Parathyroid adenoma (tissue), 2 donors: Measurements from ENCODE around the gene AOX1.

Experiments used
- H2AFZ ChIP-seq: fragments of 300-600 bp; sonication (generic); one replicate; pipeline ENCODE4 v1.7.0; 2017; ENCODE audit warnings: antibody characterized with exemption, mild to moderate bottlenecking
- H3K27ac ChIP-seq: fragments of 300-600 bp; sonication (generic); one replicate; pipeline ENCODE4 v1.7.0; 2017
- H3K27me3 ChIP-seq: fragments of 300-600 bp; sonication (generic); one replicate; pipeline ENCODE4 v1.7.0; 2017; ENCODE audit warnings: low read length; ENCODE audit not compliant: control insufficient read depth, insufficient read depth
- H3K36me3 ChIP-seq: fragments of 300-600 bp; sonication (generic); one replicate; pipeline ENCODE4 v1.7.0; 2017; ENCODE audit warnings: low read length; ENCODE audit not compliant: control insufficient read depth, insufficient read depth
- H3K4me1 ChIP-seq: fragments of 300-600 bp; sonication (generic); one replicate; pipeline ENCODE4 v1.7.0; 2017; ENCODE audit warnings: control low read depth
- H3K4me2 ChIP-seq: fragments of 300-600 bp; sonication (generic); one replicate; pipeline ENCODE4 v1.7.0; 2017; ENCODE audit warnings: low read length
- H3K4me3 ChIP-seq: fragments of 300-600 bp; sonication (generic); one replicate; pipeline ENCODE4 v1.7.0; 2017; ENCODE audit warnings: low read depth, low read length
- H3K79me2 ChIP-seq: fragments of 300-600 bp; sonication (generic); one replicate; pipeline ENCODE4 v1.7.0; 2017; ENCODE audit warnings: control low read depth
- H3K9ac ChIP-seq: fragments of 300-600 bp; sonication (generic); one replicate; pipeline ENCODE4 v1.7.0; 2017; ENCODE audit warnings: mild to moderate bottlenecking
- H3K9me3 ChIP-seq: fragments of 300-600 bp; sonication (generic); one replicate; pipeline ENCODE4 v1.7.0; 2017; ENCODE audit warnings: low read length; ENCODE audit not compliant: control insufficient read depth
- TF ChIP-seq, protein P1 (sequence below): fragments of 300-600 bp; sonication (generic); IDR thresholded peaks from one replicate; pipeline ENCODE4 v1.7.0; 2017; ENCODE audit warnings: antibody characterized with exemption, mild to moderate bottlenecking
- donor health status: primary hyperparathyroidism.

Gene AOX1

GRCh38 chr2:200661477-200661876 lies 75.7 kb downstream of the AOX1 start:
- Histone ChIP-seq H3K9me3 (no peaks in the 10 kb centered on the region), H3K4me1 (no peaks in the 10 kb centered on the region), H3K27me3 (no peaks in the 10 kb centered on the region), H3K9ac (no peak overlapping the region), H2AFZ (no peak overlapping the region), H3K36me3 (no peaks in the 10 kb centered on the region), H3K4me2 (no peak overlapping the region), H3K27ac (no peak overlapping the region), H3K4me3 (no peak overlapping the region), H3K79me2 (no peaks in the 10 kb centered on the region)
- TF ChIP-seq, protein P1, sequence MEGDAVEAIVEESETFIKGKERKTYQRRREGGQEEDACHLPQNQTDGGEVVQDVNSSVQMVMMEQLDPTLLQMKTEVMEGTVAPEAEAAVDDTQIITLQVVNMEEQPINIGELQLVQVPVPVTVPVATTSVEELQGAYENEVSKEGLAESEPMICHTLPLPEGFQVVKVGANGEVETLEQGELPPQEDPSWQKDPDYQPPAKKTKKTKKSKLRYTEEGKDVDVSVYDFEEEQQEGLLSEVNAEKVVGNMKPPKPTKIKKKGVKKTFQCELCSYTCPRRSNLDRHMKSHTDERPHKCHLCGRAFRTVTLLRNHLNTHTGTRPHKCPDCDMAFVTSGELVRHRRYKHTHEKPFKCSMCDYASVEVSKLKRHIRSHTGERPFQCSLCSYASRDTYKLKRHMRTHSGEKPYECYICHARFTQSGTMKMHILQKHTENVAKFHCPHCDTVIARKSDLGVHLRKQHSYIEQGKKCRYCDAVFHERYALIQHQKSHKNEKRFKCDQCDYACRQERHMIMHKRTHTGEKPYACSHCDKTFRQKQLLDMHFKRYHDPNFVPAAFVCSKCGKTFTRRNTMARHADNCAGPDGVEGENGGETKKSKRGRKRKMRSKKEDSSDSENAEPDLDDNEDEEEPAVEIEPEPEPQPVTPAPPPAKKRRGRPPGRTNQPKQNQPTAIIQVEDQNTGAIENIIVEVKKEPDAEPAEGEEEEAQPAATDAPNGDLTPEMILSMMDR, result no peak

DNA sequence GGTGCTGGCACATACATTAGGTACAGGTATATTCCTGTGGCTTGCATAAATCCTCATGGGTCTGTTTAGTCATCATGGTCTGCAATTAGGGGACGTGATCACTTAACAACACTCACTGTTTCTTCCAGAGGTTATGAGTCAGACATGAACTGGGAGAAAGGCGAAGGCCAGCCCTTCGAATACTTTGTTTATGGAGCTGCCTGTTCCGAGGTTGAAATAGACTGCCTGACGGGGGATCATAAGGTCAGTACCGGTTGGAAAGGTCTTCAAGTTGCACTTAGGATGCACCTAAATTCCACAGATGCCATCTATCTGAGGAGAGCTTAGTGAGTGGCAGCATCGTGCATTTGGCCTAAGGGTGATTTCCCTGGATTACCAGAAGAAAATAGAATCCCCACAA lies 76.9 kb downstream of the AOX1 start:
- TF ChIP-seq, protein P1, result no peak
- Histone ChIP-seq H3K4me1 (no peaks in the 10 kb centered on the region), H2AFZ (no peak overlapping the region)

GRCh38 chr2:200664770-200665494 lies 79.1 kb downstream of the AOX1 start:
- Histone ChIP-seq H2AFZ (no peak overlapping the region), H3K9ac (no peak overlapping the region), H3K4me2 (no peak overlapping the region), H3K36me3 (no peaks in the 10 kb centered on the region), H3K4me1 (no peaks in the 10 kb centered on the region), H3K79me2 (no peaks in the 10 kb centered on the region), H3K27me3 (no peaks in the 10 kb centered on the region), H3K9me3 (no peaks in the 10 kb centered on the region), H3K4me3 (no peak overlapping the region), H3K27ac (no peak overlapping the region)
- TF ChIP-seq, protein P1, result no peak

More for the DNA sequence above, 76.9 kb downstream of the AOX1 start:
- no peaks in the 10 kb centered on the region for H3K9me3 ChIP-seq
- no peaks in the 10 kb centered on the region for H3K27me3 ChIP-seq
- no peak overlapping the region for H3K4me3 ChIP-seq
- no peak overlapping the region for H3K4me2 ChIP-seq
- H3K9ac ChIP-seq, result no peak overlapping the region
- no peaks in the 10 kb centered on the region for H3K79me2 ChIP-seq
- H3K36me3 ChIP-seq, result no peaks in the 10 kb centered on the region
- no peak overlapping the region for H3K27ac ChIP-seq

DNA sequence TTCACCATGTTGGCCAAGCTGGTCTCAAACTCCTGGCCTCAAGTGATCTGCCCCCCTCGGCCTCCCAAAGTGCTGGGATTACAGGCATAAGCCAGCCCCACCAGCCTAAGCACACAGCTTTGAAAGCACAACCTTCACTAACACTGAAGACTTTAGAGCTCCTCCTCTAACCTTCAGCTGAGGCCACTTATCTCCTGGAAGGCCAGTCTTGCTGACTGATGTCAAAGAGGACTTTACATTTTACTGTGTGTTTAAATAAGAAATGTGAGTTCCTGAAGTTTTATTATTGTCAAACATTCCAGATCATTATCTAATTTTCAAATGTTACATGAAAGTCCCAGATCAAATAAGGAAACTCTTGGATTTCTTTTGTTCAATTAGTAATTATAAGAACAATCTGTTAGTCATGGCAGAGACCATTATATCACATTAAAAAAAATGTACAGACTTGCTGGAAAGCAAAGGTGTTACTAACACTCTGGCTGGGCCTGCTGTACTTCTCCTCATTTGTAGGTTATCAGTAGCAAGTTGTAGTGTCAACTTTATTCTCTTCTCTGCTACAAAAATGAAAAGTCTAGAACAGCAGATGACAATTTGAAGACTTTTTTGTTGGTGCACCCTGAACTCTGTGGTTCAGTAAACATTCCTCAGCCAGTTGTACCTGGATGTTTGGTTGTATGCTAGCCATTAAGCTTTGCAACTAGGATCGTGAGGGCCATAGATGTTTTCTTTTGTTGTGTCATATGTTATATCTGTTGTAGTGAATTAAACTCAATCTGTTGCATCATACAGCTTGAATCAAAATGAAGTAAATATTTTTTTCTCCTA lies 80.0 kb downstream of the AOX1 start:
- Histone ChIP-seq H3K4me1 (no peaks in the 10 kb centered on the region), H2AFZ (no peak overlapping the region), H3K9ac (no peak overlapping the region), H3K9me3 (no peaks in the 10 kb centered on the region), H3K4me3 (no peak overlapping the region), H3K27ac (no peak overlapping the region), H3K36me3 (no peaks in the 10 kb centered on the region), H3K27me3 (no peaks in the 10 kb centered on the region), H3K79me2 (no peaks in the 10 kb centered on the region), H3K4me2 (no peak overlapping the region)
- TF ChIP-seq, protein P1, result no peak
